Hepatocyte (in vitro differentiated cells): Measurements from ENCODE around the gene TESK1. TPM values are rescaled to one million over a fixed set of nuclear protein-coding genes. Genes with fewer than 3 reads are reported as not detected.
"Not testable (repeated sequence)": the region's sequence is repeated elsewhere in the genome, so short reads cannot be mapped to it uniquely, and the experiment has no call there.

Experiments
- DNase-seq: peaks from one replicate; pipeline ENCODE4 v3.0.0-alpha.2; 2016; ENCODE audit warnings: low spot score
- H2AFZ ChIP-seq: fragments of 200-600 bp; sonication (generic); 2 replicates; pipeline ENCODE4 v1.6.0; 2016; ENCODE audit warnings: antibody characterized with exemption, mild to moderate bottlenecking
- H3K27ac ChIP-seq: fragments of 200-600 bp; sonication (generic); 2 replicates; pipeline ENCODE4 v1.5.1; 2016; ENCODE audit warnings: mild to moderate bottlenecking
- H3K27me3 ChIP-seq: fragments of 200-600 bp; sonication (generic); 2 replicates; pipeline ENCODE4 v1.6.1; 2016
- H3K36me3 ChIP-seq: fragments of 200-600 bp; sonication (generic); replicated peaks from 2 replicates; pipeline ENCODE4 v1.5.1; 2016; ENCODE audit warnings: low read depth; ENCODE audit not compliant: insufficient read depth
- H3K4me1 ChIP-seq: fragments of 200-600 bp; sonication (generic); 2 replicates; pipeline ENCODE4 v1.5.1; 2016; ENCODE audit warnings: mild to moderate bottlenecking, moderate library complexity; ENCODE audit not compliant: insufficient read depth
- H3K4me2 ChIP-seq: fragments of 200-600 bp; sonication (generic); 2 replicates; pipeline ENCODE4 v1.6.0; 2016
- H3K4me3 ChIP-seq: fragments of 200-600 bp; sonication (generic); 2 replicates; pipeline ENCODE4 v1.5.1; 2016; ENCODE audit warnings: mild to moderate bottlenecking
- H3K79me2 ChIP-seq: fragments of 200-600 bp; sonication (generic); 2 replicates; pipeline ENCODE4 v1.6.0; 2017; ENCODE audit warnings: mild to moderate bottlenecking
- H3K9me2 ChIP-seq: fragments of 200-600 bp; sonication (generic); replicated peaks from 2 replicates; pipeline ENCODE4 v1.6.0; 2017; ENCODE audit warnings: mild to moderate bottlenecking; ENCODE audit not compliant: insufficient read depth
- H3K9me3 ChIP-seq: fragments of 200-600 bp; sonication (generic); 2 replicates; pipeline ENCODE4 v1.5.1; 2016; ENCODE audit warnings: low read depth, mild to moderate bottlenecking
- H4K20me1 ChIP-seq: fragments of 200-600 bp; sonication (generic); 2 replicates; pipeline ENCODE4 v1.6.0; 2016; ENCODE audit warnings: mild to moderate bottlenecking; ENCODE audit not compliant: insufficient read depth, poor library complexity, severe bottlenecking
- EZH2 ChIP-seq: fragments of 200-600 bp; sonication (generic); IDR thresholded peaks from 2 replicates; pipeline ENCODE4 v1.6.1; 2016; ENCODE audit warnings: antibody characterized with exemption, mild to moderate bottlenecking, borderline replicate concordance
- EZH2phosphoT487 ChIP-seq: fragments of 200-600 bp; sonication (generic); IDR thresholded peaks from one replicate; pipeline ENCODE4 v1.6.1; 2018; ENCODE audit warnings: antibody characterized with exemption, mild to moderate bottlenecking, low read depth, moderate library complexity; ENCODE audit not compliant: unreplicated experiment, severe bottlenecking
- WGBS: methylation state at CpG from one replicate; pipeline ENCODE4 v1.1.6; 2016; ENCODE audit warnings: low lambda C conversion rate; ENCODE audit errors: missing lambda C conversion rate; 5-methylcytosine and 5-hydroxymethylcytosine counted together
- polyA plus RNA-seq: library from polyadenylated mRNA; unstranded; fragments of >200 nt; fragmentation: Nextera tagmentation; extraction: Ambion mirVana; gene quantifications from 2 replicates; pipeline ENCODE4 v1.2.1, GENCODE V29; 2016
- total RNA-seq: library from RNA; depleted of rRNA; stranded (reverse); fragments of >200 nt; gene quantifications from 2 replicates; pipeline ENCODE4 v1.2.3, GENCODE V29; 2014
- TF ChIP-seq, protein P1 (sequence below): fragments of 200-600 bp; sonication (generic); IDR thresholded peaks from 2 replicates; pipeline ENCODE4 v1.5.1; 2016; ENCODE audit warnings: antibody characterized with exemption, mild to moderate bottlenecking; ENCODE audit not compliant: poor library complexity

Gene TESK1
- total and polyA plus RNA-seq, 2 experiments from 2014 or later, result 17.4 to 30.3 TPM

DNA sequence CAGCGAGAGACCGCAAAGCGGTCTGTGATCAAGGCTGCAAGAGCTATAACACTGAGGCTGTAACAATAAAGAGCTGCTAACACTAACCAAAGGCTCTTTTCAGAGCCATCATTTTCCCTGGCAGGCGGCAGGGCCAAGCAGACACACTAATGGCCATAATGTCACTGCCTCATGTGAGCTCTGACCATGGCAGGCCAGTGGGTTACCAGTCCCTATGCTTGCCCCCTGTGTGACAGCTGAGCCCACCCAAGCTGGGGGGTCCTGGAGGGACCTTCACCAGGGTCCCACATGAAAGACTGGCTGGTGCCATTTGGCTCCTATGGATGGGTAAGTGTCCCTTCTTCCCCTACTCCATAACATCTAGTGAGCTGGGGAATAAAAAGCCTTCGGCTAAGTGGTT lies 29.6 kb upstream of the TESK1 start:
- H3K36me3 ChIP-seq, result no peaks in the 10 kb centered on the region

DNA sequence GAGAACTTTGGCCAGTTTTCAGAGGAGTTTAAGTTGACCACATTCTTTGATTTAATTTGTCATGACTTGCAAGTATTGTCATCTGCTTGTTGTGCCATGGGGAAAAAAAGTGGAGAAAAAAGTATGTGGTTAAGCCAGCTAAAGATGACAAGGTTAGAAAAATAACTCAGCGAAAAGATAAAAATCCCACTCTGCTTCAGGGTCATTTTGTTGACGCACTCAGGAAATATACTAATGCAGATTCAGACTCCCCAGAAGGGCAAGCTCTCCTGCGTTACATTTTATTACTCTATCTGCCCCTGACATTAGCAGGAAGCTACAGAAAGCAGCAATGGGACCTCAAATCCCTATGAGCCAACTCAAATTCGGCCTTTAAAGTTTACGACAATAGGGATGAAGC lies 27.6 kb upstream of the TESK1 start:
- Histone ChIP-seq H2AFZ (no peak overlapping the region), H3K27ac (no peak overlapping the region), H3K27me3 (no peaks in the 10 kb centered on the region), H3K79me2 (no peaks in the 10 kb centered on the region), H3K4me3 (no peak overlapping the region), H3K36me3 (no peaks in the 10 kb centered on the region), H4K20me1 (no peaks in the 10 kb centered on the region), H3K4me1 (no peaks in the 10 kb centered on the region), H3K9me3 (no peaks in the 10 kb centered on the region), H3K4me2 (no peak overlapping the region), H3K9me2 (no peaks in the 10 kb centered on the region)
- no peak for DNase-seq
- TF ChIP-seq EZH2phosphoT487 (no peak), EZH2 (no peak)
- TF ChIP-seq, protein P1, sequence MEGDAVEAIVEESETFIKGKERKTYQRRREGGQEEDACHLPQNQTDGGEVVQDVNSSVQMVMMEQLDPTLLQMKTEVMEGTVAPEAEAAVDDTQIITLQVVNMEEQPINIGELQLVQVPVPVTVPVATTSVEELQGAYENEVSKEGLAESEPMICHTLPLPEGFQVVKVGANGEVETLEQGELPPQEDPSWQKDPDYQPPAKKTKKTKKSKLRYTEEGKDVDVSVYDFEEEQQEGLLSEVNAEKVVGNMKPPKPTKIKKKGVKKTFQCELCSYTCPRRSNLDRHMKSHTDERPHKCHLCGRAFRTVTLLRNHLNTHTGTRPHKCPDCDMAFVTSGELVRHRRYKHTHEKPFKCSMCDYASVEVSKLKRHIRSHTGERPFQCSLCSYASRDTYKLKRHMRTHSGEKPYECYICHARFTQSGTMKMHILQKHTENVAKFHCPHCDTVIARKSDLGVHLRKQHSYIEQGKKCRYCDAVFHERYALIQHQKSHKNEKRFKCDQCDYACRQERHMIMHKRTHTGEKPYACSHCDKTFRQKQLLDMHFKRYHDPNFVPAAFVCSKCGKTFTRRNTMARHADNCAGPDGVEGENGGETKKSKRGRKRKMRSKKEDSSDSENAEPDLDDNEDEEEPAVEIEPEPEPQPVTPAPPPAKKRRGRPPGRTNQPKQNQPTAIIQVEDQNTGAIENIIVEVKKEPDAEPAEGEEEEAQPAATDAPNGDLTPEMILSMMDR, result no peak
- 79% methylated on average over 5 of the region's 5 CpGs for WGBS

More for the DNA sequence above, 29.6 kb upstream of the TESK1 start:
- Histone ChIP-seq H3K27me3 (no peaks in the 10 kb centered on the region), H4K20me1 (no peaks in the 10 kb centered on the region), H3K27ac (no peak overlapping the region), H3K79me2 (no peaks in the 10 kb centered on the region), H2AFZ (no peak overlapping the region), H3K9me3 (no peaks in the 10 kb centered on the region), H3K4me1 (no peaks in the 10 kb centered on the region), H3K4me3 (no peak overlapping the region), H3K4me2 (no peak overlapping the region), H3K9me2 (no peaks in the 10 kb centered on the region)
- TF ChIP-seq EZH2phosphoT487, result no peak
- no peak for TF ChIP-seq EZH2
- TF ChIP-seq, protein P1, result no peak
- 93% methylated on average over 5 of the region's 5 CpGs for WGBS
- DNase-seq, result no peak

DNA sequence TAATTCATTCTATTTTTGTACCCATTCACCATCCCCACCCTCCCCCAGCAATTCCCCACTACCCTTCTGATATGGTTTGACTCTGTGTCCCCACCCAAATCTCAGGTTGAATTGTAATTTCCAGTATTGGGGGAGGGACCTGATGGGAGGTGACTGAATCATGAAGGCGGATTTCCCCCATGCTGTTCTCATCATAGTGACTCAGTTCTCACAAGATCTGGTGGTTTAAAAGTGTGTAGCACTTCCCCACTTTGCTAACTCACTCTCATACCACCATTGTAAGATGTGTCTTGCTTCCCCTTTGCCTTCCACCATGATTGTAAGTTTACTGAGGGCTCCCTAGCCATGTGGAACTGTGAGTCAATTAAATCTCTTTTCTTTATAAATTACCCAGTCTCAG lies 25.9 kb upstream of the TESK1 start:
- H3K36me3 ChIP-seq, result no peaks in the 10 kb centered on the region
- no peak for DNase-seq
- H3K9me2 ChIP-seq, result no peaks in the 10 kb centered on the region
- H2AFZ ChIP-seq, result no peak overlapping the region
- no peaks in the 10 kb centered on the region for H4K20me1 ChIP-seq
- H3K4me1 ChIP-seq, result no peaks in the 10 kb centered on the region
- H3K9me3 ChIP-seq, result no peaks in the 10 kb centered on the region
- no peaks in the 10 kb centered on the region for H3K27me3 ChIP-seq
- 90% methylated on average over 1 of the region's 1 CpG for WGBS
- no peak overlapping the region for H3K27ac ChIP-seq
- no peaks in the 10 kb centered on the region for H3K79me2 ChIP-seq
- H3K4me2 ChIP-seq, result no peak overlapping the region
- no peak overlapping the region for H3K4me3 ChIP-seq
- no peak for TF ChIP-seq EZH2phosphoT487
- TF ChIP-seq, protein P1, result no peak
- no peak for TF ChIP-seq EZH2

DNA sequence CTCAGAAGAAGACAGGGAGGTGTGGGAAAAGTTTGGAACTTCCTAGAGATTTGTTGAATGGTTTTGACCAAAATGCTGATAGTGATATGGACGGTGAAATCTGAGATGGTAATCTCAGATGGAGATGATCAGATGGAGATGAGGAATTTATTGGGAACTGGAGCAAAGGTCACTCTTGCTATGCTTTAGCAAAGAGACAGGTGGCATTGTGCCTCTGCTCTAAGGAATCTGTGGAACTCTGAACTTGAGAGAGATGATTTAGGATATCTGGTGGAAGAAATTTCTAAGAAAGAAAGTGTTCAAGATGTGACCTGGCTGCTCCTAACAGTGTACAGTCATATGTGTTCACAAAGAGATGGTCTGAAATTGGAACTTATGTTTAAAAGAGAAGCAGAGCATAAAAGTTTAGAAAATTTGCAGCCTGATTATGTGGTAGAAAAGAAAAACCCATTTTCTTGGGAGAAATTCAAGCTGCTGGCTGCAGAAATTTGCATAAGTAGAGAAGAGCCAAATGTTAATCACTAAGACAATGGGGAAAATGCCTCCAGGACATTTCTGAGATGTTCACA lies 25.3 kb upstream of the TESK1 start:
- WGBS, result 78% methylated on average over 1 of the region's 1 CpG

DNA sequence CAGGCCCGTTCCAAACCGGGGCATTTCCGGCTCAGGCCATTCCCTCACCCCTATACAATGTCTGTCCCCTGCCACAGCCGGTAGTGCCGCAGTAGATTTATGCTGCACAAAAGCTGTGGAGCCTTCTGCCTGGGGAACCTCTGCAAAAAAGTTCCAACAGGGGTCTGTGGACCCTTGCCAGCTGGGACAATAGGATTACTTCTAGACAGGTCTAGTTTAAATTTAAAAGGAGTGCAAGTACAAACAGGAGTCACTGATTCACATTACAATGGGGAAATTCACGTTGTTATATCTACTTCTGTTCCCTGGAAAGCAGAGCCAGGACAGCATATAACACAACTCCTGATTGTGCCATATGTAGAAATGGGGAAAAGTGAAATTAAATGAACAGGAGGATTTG lies 21.5 kb upstream of the TESK1 start:
- not testable (repeated sequence) for H3K4me3 ChIP-seq, H3K4me2 ChIP-seq
- WGBS, result 67% methylated on average over 6 of the region's 6 CpGs

More for the DNA sequence above, 25.3 kb upstream of the TESK1 start:
- H3K27me3 ChIP-seq, H3K4me2 ChIP-seq, H3K79me2 ChIP-seq, H3K4me1 ChIP-seq, H3K9me2 ChIP-seq, DNase-seq, H4K20me1 ChIP-seq, H3K27ac ChIP-seq, H3K36me3 ChIP-seq, H2AFZ ChIP-seq, H3K4me3 ChIP-seq, H3K9me3 ChIP-seq: not testable (repeated sequence)

DNA sequence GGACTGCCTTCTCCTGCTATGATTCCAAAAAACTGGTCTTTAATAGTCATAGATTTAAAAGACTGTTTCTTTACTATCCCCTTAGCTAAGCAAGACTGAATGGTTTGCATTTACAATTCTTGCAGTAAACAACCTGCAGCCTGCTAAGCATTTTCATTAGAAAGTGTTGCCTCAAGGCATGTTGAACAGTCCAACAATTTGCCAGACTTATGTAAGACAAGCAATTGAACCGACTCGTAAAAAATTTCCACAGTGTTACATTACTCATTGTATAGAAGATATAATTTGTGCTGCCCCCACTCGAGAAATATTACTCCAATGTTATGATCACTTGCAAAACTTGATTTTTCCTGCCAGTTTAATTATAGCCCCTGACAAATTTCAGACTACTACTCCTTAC lies 20.4 kb upstream of the TESK1 start:
- H3K9me3 ChIP-seq, H3K9me2 ChIP-seq, DNase-seq, H3K27me3 ChIP-seq, H3K27ac ChIP-seq, H3K79me2 ChIP-seq, H3K36me3 ChIP-seq, H3K4me2 ChIP-seq, H2AFZ ChIP-seq, H3K4me1 ChIP-seq, H4K20me1 ChIP-seq, H3K4me3 ChIP-seq: not testable (repeated sequence)
- WGBS, result 60% methylated on average over 3 of the region's 3 CpGs

More for the DNA sequence above, 21.5 kb upstream of the TESK1 start:
- not testable (repeated sequence) for H3K27me3 ChIP-seq, H4K20me1 ChIP-seq, H2AFZ ChIP-seq, H3K9me3 ChIP-seq, H3K27ac ChIP-seq, H3K79me2 ChIP-seq, H3K4me1 ChIP-seq, H3K9me2 ChIP-seq, DNase-seq, H3K36me3 ChIP-seq
